A549 (cell line): ENCODE measurements around the gene MOSMO.

Experiments
- CBX2 ChIP-seq: fragments of 200-600 bp; sonication (generic); IDR thresholded peaks from 2 replicates; pipeline ENCODE4 v1.6.1; 2016; ENCODE audit warnings: low read depth, mild to moderate bottlenecking, borderline replicate concordance
- FOSB ChIP-seq: fragments of 250-450 bp; sonication (Bioruptor Pico); IDR thresholded peaks from 2 replicates; pipeline ENCODE4 v1.5.0; 2020; ENCODE audit warnings: mild to moderate bottlenecking, moderate library complexity
- HDAC2 ChIP-seq: fragments of 200-600 bp; sonication (generic); IDR thresholded peaks from 2 replicates; pipeline ENCODE4 v1.6.1; 2016
- KDM1A ChIP-seq: fragments of 200-600 bp; sonication (generic); IDR thresholded peaks from 2 replicates; pipeline ENCODE4 v1.6.1; 2016; ENCODE audit warnings: low read depth, mild to moderate bottlenecking
- KDM5A ChIP-seq: fragments of 200-600 bp; sonication (generic); IDR thresholded peaks from 2 replicates; pipeline ENCODE4 v1.6.1; 2016; ENCODE audit warnings: antibody characterized with exemption, mild to moderate bottlenecking
- POLR2A ChIP-seq: IDR thresholded peaks from 2 replicates; pipeline ENCODE4 v1.6.1; 2012; ENCODE audit warnings: mild to moderate bottlenecking, low read length
- POLR2AphosphoS2 ChIP-seq: conservative IDR thresholded peaks from 2 replicates; pipeline ENCODE4 v1.6.1; 2012; ENCODE audit warnings: low read length, improper control_type of control experiment, inconsistent platforms
- RCOR1 ChIP-seq: fragments of 150-350 bp; IDR thresholded peaks from 2 replicates; pipeline ENCODE4 v1.6.1; 2014; ENCODE audit warnings: antibody characterized with exemption, low read length, low read depth
- TF ChIP-seq, protein P1 (sequence below): fragments of 200-600 bp; sonication (generic); IDR thresholded peaks from 2 replicates; pipeline ENCODE4 v1.6.1; 2016; ENCODE audit warnings: antibody characterized with exemption, mild to moderate bottlenecking, moderate library complexity
- TF ChIP-seq, protein P2 (sequence below): fragments of >200 bp; sonication (Bioruptor Twin); formaldehyde crosslinking; IDR thresholded peaks from 3 replicates; pipeline ENCODE4 v1.5.1; 2016

- TF ChIP-seq, protein P1, sequence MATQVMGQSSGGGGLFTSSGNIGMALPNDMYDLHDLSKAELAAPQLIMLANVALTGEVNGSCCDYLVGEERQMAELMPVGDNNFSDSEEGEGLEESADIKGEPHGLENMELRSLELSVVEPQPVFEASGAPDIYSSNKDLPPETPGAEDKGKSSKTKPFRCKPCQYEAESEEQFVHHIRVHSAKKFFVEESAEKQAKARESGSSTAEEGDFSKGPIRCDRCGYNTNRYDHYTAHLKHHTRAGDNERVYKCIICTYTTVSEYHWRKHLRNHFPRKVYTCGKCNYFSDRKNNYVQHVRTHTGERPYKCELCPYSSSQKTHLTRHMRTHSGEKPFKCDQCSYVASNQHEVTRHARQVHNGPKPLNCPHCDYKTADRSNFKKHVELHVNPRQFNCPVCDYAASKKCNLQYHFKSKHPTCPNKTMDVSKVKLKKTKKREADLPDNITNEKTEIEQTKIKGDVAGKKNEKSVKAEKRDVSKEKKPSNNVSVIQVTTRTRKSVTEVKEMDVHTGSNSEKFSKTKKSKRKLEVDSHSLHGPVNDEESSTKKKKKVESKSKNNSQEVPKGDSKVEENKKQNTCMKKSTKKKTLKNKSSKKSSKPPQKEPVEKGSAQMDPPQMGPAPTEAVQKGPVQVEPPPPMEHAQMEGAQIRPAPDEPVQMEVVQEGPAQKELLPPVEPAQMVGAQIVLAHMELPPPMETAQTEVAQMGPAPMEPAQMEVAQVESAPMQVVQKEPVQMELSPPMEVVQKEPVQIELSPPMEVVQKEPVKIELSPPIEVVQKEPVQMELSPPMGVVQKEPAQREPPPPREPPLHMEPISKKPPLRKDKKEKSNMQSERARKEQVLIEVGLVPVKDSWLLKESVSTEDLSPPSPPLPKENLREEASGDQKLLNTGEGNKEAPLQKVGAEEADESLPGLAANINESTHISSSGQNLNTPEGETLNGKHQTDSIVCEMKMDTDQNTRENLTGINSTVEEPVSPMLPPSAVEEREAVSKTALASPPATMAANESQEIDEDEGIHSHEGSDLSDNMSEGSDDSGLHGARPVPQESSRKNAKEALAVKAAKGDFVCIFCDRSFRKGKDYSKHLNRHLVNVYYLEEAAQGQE: no peak
- TF ChIP-seq, protein P2, sequence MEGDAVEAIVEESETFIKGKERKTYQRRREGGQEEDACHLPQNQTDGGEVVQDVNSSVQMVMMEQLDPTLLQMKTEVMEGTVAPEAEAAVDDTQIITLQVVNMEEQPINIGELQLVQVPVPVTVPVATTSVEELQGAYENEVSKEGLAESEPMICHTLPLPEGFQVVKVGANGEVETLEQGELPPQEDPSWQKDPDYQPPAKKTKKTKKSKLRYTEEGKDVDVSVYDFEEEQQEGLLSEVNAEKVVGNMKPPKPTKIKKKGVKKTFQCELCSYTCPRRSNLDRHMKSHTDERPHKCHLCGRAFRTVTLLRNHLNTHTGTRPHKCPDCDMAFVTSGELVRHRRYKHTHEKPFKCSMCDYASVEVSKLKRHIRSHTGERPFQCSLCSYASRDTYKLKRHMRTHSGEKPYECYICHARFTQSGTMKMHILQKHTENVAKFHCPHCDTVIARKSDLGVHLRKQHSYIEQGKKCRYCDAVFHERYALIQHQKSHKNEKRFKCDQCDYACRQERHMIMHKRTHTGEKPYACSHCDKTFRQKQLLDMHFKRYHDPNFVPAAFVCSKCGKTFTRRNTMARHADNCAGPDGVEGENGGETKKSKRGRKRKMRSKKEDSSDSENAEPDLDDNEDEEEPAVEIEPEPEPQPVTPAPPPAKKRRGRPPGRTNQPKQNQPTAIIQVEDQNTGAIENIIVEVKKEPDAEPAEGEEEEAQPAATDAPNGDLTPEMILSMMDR: no peak
- TF ChIP-seq KDM1A (no peak), CBX2 (no peak), RCOR1 (no peak), POLR2A (no peak), KDM5A (no peak), POLR2AphosphoS2 (no peak), FOSB (CRISPR knock-in tag) (no peak), HDAC2 (no peak)
Observed at GRCh38 chr16:22029632-22030031, 21.7 kb downstream of the MOSMO start.
